Heart right ventricle (tissue), 16 donors: ENCODE measurements around the gene SEMA5A. TPM values are rescaled to one million over a fixed set of nuclear protein-coding genes. Genes with fewer than 3 reads are reported as not detected.

Source experiments
- ATAC-seq, 8 donors: fragments of 200-7000 bp; cut with Tn5 transposase; one replicate each; pipeline ENCODE4 v1.9.1; 2020; ENCODE audit warnings: mild to moderate bottlenecking in 8 of 8, moderate library complexity in 8 of 8, moderate number of reproducible peaks in 1 of 8
- DNase-seq, 2 donors: peaks; one replicate each; pipeline ENCODE4 v3.0.0-alpha.2; 2020
- H3K27ac ChIP-seq, 10 donors: fragments of 200-600 bp; sonication (generic) in 2 of 10; one replicate each; pipeline versions ENCODE4 v1.5.0 to v1.8.0; 2020 to 2022; ENCODE audit warnings: mild to moderate bottlenecking in 3 of 10
- H3K27me3 ChIP-seq, 7 donors: fragments of 200-600 bp; one replicate each; pipeline ENCODE4 v1.8.0; 2021 to 2022; ENCODE audit warnings: mild to moderate bottlenecking in 2 of 7
- H3K36me3 ChIP-seq, 9 donors: fragments of 200-600 bp; sonication (generic) in 1 of 9; one replicate each; pipeline versions ENCODE4 v1.5.0 to v1.8.0; 2020 to 2022; ENCODE audit warnings: mild to moderate bottlenecking in 2 of 9
- H3K4me1 ChIP-seq, 9 donors: fragments of 200-600 bp; sonication (generic) in 1 of 9; one replicate each; pipeline versions ENCODE4 v1.5.0 to v1.8.0; 2020 to 2022; ENCODE audit warnings: mild to moderate bottlenecking in 4 of 9
- H3K4me3 ChIP-seq, 10 donors: fragments of 200-600 bp; sonication (generic) in 2 of 10; one replicate each; pipeline versions ENCODE4 v1.5.0 to v1.8.0; 2020 to 2022; ENCODE audit warnings: mild to moderate bottlenecking in 7 of 10, moderate library complexity in 2 of 10
- H3K9me3 ChIP-seq, 11 donors: fragments of 200-600 bp in 10 of 11; sonication (generic) in 2 of 11; one replicate each; pipeline versions ENCODE4 v1.5.0 to v1.8.0; 2013 to 2022; ENCODE audit warnings: mild to moderate bottlenecking in 2 of 11, control low read depth in 1 of 11, moderate library complexity in 1 of 11
- WGBS, 2 donors: extraction: QIAGEN DNeasy Blood & Tissue Kit; methylation state at CpG; one replicate each; pipeline ENCODE4 v1.1.7; 2013; ENCODE audit warnings: inconsistent platforms in 1 of 2; 5-methylcytosine and 5-hydroxymethylcytosine counted together
- intact Hi-C, 10 donors: fragments of 100-400 bp; cut with DNase I; formaldehyde crosslinking; loops; one replicate each; pipeline versions ENCODE4 v1.11.1 to v1.14.2; 2022
- polyA plus RNA-seq, 2 donors: library from polyadenylated mRNA; stranded (reverse); fragments of 200-250 nt; gene quantifications; one replicate each; pipeline ENCODE4 v1.2.3, GENCODE V29; 2013
- total RNA-seq, 10 donors: library from RNA; stranded (reverse); fragmentation: NEBNext Ultra II Directional in 3 of 10; extraction: Animal tissue kit (Norgen Biotek cat#: 25700) in 3 of 10; gene quantifications; one replicate each; pipeline versions ENCODE4 v1.2.1 to v1.2.4, GENCODE V29; 2021 to 2023
- TF ChIP-seq, protein P1 (sequence below), 9 donors: fragments of 200-600 bp; sonication (generic) in 2 of 9; IDR thresholded peaks; one replicate each; pipeline versions ENCODE4 v1.5.0 to v1.8.0; 2021 to 2022; ENCODE audit warnings: antibody characterized with exemption in 9 of 9, mild to moderate bottlenecking in 5 of 9, moderate library complexity in 1 of 9
- donor health status: Arrhythmogenic right ventricular cardiomyopathy.
- donor health status: ischemic (EF 13 %, LVEDD 7.1; RV severe dilation, severe dysfunction).
- donor health status: healthy with polysubstance abuse.
- donor health status: DM: no; HTN: yes; CAD: no.
- donor health status: DM: no; HTN: no; CAD: no.
- donor health status: ischemic (EF 25% LVEDD 6.9; RV normal size, moderate dysfunction).
- donor health status: ischemic (EF 25% LVEDD 5.7; RV mildly dilated, moderate dysfunction).
- donor health status: healthy.
- donor health status: DM: yes; HTN: yes; CAD: no.
- donor health status: Ischemic cardiomyopathy.
- donor health status: ischemic (EF 35%, LVEDD 5.7; RV mildly dilated, moderate dysfunction).
- donor health status: nonischemic (EF 11% LVEDD 7.7; RV severe dilation, severe dysfunction).
- donor health status: DM: yes; HTN: yes; CAD: no.
- donor health status: PGD.
- donor health status: ischemic (EF 29% LVEDD 5.4; RV normal size, mild dysfunction).
- donor health status: nonischemic (EF 23%, LVEDD 6.1; RV moderate dilation, normal function).

The SEMA5A gene
- total and polyA plus RNA-seq, 12 donors: 1.9 to 71.5 (median 48.0) TPM

DNA sequence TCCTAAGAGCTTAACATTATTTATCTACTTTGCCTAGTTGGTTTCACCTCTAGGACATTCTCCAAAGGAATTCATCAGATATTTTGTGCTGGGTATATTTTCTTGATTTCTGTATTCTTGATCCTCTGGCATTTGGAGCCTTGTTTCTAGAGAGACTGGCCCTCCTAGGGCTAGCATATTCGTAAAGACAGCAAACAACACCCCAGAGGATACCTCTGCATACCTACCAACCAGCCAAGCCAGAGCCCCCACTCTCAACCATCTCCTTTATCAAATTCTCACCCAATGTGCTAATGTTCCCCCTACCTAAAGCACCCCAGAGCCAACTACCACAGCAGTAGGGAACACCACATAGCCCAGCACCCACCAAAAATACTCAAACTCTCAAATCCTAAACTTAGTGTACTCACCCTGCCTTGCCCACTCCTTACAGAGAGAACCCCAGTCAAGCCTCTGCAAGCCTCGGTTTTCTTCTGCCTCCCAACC is 149.5 kb downstream of the SEMA5A start:
- no peak for ATAC-seq
- no peaks in the 10 kb centered on the region for H3K36me3 ChIP-seq
- H3K4me1 ChIP-seq: peaks cover 0 to 34% (median 12%) of the 10 kb centered on the region in 9 donors
- WGBS, 2 donors: 73 to 74% methylated on average over 2 of the region's 2 CpGs
- H3K9me3 ChIP-seq: peaks cover 0 to 8% (median 0%) of the 10 kb centered on the region in 11 donors
- H3K4me3 ChIP-seq: no peak overlapping the region
- H3K27me3 ChIP-seq: no peaks in the 10 kb centered on the region
- no peak overlapping the region for H3K27ac ChIP-seq
- no peak for DNase-seq
- TF ChIP-seq, protein P1, sequence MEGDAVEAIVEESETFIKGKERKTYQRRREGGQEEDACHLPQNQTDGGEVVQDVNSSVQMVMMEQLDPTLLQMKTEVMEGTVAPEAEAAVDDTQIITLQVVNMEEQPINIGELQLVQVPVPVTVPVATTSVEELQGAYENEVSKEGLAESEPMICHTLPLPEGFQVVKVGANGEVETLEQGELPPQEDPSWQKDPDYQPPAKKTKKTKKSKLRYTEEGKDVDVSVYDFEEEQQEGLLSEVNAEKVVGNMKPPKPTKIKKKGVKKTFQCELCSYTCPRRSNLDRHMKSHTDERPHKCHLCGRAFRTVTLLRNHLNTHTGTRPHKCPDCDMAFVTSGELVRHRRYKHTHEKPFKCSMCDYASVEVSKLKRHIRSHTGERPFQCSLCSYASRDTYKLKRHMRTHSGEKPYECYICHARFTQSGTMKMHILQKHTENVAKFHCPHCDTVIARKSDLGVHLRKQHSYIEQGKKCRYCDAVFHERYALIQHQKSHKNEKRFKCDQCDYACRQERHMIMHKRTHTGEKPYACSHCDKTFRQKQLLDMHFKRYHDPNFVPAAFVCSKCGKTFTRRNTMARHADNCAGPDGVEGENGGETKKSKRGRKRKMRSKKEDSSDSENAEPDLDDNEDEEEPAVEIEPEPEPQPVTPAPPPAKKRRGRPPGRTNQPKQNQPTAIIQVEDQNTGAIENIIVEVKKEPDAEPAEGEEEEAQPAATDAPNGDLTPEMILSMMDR (IDR thresholded peaks at IDR 0.05): no peak
- intact Hi-C loops: no loop called here

DNA sequence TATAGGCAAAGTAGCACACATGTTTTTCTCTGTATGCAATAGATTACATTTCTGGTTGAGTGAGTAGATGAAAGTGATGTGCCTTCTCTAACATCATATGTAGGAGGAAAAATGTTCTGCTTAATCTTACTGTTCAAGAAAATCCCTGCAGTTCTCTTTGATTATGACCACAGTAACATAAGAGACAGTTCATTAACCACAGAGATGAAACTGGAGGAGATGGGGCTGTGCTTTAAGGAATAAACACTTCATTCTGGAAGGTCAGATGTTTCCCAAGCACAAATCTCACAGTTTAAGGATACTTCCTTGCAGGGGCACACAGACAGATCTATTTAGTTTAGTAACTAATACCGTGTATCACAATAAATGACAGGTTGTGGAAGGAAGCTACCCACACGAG is 150.2 kb downstream of the SEMA5A start:
- H3K9me3 ChIP-seq: peaks cover 0 to 8% (median 0%) of the 10 kb centered on the region in 11 donors
- DNase-seq (no peak), ATAC-seq (no peak)
- 72 to 77% methylated on average over 2 of the region's 2 CpGs for whole genome bisulfite sequencing, 2 donors
- no peaks in the 10 kb centered on the region for H3K36me3 ChIP-seq
- intact Hi-C loops: no loop called here
- peaks cover 0 to 40% (median 18%) of the 10 kb centered on the region in 9 donors for H3K4me1 ChIP-seq
- no peak overlapping the region for H3K4me3 ChIP-seq
- H3K27ac ChIP-seq: no peak overlapping the region
- TF ChIP-seq, protein P1 (IDR thresholded peaks at IDR 0.05): no peak
- no peaks in the 10 kb centered on the region for H3K27me3 ChIP-seq

DNA sequence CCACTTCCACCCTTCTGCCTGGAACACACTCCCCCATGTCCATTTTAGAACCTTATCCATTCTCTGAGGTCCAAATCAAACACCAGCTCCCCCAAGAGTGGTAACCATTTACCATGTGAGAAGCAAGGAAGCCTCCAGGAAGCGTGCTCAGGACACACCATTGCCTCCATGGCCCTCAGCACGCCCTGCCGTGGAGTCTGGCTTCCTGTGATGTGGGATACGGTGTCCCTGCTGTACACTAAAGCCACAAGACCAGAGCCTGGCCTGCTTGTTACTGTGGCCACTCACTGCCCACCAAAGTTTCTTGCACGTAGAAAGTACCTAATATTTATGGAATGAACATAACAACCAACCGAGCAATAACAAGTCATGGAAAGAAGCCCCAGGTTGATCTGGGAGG is 151.7 kb downstream of the SEMA5A start:
- no peak for ATAC-seq
- no peak overlapping the region for H3K4me3 ChIP-seq
- no peak overlapping the region for H3K27ac ChIP-seq
- no peaks in the 10 kb centered on the region for H3K27me3 ChIP-seq
- no peak for DNase-seq
- H3K9me3 ChIP-seq: no peaks in the 10 kb centered on the region
- peaks cover 0 to 55% (median 24%) of the 10 kb centered on the region in 9 donors for H3K4me1 ChIP-seq
- intact Hi-C loops: no loop called here
- WGBS, 2 donors: 81 to 86% methylated on average over 6 of the region's 6 CpGs
- no peaks in the 10 kb centered on the region for H3K36me3 ChIP-seq
- TF ChIP-seq, protein P1 (IDR thresholded peaks at IDR 0.05): no peak

DNA sequence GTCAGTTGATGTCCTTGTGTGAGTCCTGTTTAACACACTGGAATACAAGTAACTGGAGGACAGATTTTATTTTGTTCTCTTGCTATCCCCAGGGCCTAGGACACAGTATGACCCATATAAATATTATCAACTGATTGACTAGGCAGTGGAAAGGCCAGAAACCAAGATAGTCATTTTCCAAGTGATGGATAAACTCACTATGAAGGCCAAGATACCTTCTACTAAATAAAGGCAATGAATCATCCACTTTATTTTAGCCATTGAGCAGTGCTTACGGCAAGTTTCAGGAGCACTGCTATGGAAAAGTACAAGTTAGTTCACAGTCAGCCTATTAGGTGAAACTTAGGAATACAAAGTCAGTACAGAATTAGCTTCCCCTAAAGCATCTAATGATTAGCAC is 153.2 kb downstream of the SEMA5A start:
- WGBS, 2 donors: 47 to 51% methylated on average over 1 of the region's 1 CpG
- no peak overlapping the region for H3K4me3 ChIP-seq
- TF ChIP-seq, protein P1 (IDR thresholded peaks at IDR 0.05): no peak
- H3K4me1 ChIP-seq: peaks cover 0 to 57% (median 24%) of the 10 kb centered on the region in 9 donors
- ATAC-seq (peak; percentile 44 to 94 (median 88)), DNase-seq (no peak)
- H3K27me3 ChIP-seq: no peaks in the 10 kb centered on the region
- H3K36me3 ChIP-seq: no peaks in the 10 kb centered on the region
- no peaks in the 10 kb centered on the region for H3K9me3 ChIP-seq
- intact Hi-C loops: no loop called here
- peak overlapping the region; percentile 25 to 83 (median 72) for H3K27ac ChIP-seq
